ENCODE results near the gene ZBTB20. TPM values are rescaled to one million over a fixed set of nuclear protein-coding genes. Genes with fewer than 3 reads are reported as not detected.

ZBTB20 gene
- polyA plus RNA-seq, 3 donors, result 1.3 to 3.2 (median 2.0) TPM

DNA sequence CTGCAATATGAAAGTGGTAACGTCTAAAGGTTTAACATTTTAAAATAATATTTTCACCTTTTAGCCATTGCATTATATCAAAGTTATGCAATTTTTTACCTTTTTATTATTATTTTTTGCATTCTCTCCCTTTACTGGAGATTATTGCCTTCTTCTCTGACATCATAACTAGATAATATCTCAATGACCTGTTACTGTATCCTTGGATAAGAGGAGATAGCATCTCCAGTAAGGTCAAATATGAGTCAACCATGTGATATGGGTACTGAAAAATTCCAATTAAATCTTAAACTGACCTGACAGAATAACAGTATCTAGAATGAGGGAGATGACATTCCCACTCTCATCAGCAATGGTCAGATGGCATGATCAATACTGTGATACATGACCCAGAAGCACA is 108.3 kb downstream of the ZBTB20 start:
- no peak overlapping the region for H3K4me3 Mint-ChIP-seq
- peaks cover 0 to 2% of the 10 kb centered on the region in 2 donors for H3K36me3 Mint-ChIP-seq
- Histone ChIP-seq H4K20me1 (ENCODE audit: insufficient read depth, low read length) (peaks cover 5% of the 10 kb centered on the region), H3K27me3 (ENCODE audit: control insufficient read depth in 2 of 2, insufficient read depth in 2 of 2, low read length in 2 of 2) (no peaks in the 10 kb centered on the region), H3K4me3 (replicated peaks in 1 of 3; ENCODE audit: low read depth in 2 of 3, low read length in 3 of 3) (no peak overlapping the region), H3K9ac (ENCODE audit: insufficient read depth, low read length, poor library complexity, severe bottlenecking) (no peak overlapping the region), H3K9me3 (replicated peaks in 1 of 2; ENCODE audit: control insufficient read depth in 1 of 2, insufficient read depth in 1 of 2, low read length in 2 of 2) (no peaks in the 10 kb centered on the region), H2AFZ (ENCODE audit: insufficient read depth, low read depth, low read length, poor library complexity, severe bottlenecking) (no peak overlapping the region), H3K79me2 (ENCODE audit: insufficient read depth, low read length) (no peaks in the 10 kb centered on the region), H3K36me3 (replicated peaks in 1 of 2; ENCODE audit: control insufficient read depth in 1 of 2, insufficient read depth in 2 of 2, low read length in 2 of 2) (no peaks in the 10 kb centered on the region), H3K4me1 (ENCODE audit: control insufficient read depth in 1 of 2, insufficient read depth in 2 of 2, low read length in 2 of 2) (no peaks in the 10 kb centered on the region), H3K4me2 (replicated peaks; ENCODE audit: extremely low read depth, low read length, poor library complexity, severe bottlenecking) (no peak overlapping the region), H3K27ac (ENCODE audit: low read depth in 1 of 2, low read length in 2 of 2) (no peak overlapping the region)
- DNase-seq, result no peak
- TF ChIP-seq, protein P1, sequence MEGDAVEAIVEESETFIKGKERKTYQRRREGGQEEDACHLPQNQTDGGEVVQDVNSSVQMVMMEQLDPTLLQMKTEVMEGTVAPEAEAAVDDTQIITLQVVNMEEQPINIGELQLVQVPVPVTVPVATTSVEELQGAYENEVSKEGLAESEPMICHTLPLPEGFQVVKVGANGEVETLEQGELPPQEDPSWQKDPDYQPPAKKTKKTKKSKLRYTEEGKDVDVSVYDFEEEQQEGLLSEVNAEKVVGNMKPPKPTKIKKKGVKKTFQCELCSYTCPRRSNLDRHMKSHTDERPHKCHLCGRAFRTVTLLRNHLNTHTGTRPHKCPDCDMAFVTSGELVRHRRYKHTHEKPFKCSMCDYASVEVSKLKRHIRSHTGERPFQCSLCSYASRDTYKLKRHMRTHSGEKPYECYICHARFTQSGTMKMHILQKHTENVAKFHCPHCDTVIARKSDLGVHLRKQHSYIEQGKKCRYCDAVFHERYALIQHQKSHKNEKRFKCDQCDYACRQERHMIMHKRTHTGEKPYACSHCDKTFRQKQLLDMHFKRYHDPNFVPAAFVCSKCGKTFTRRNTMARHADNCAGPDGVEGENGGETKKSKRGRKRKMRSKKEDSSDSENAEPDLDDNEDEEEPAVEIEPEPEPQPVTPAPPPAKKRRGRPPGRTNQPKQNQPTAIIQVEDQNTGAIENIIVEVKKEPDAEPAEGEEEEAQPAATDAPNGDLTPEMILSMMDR (IDR thresholded peaks at IDR 0.05), result no peak
- peaks cover 0 to 4% (median 3%) of the 10 kb centered on the region in 7 donors for H3K9me3 Mint-ChIP-seq
- intact Hi-C loops (cut with micrococcal nuclease), result no loop called here
- no peaks in the 10 kb centered on the region for H3K27me3 Mint-ChIP-seq (ENCODE audit: low read depth in 3 of 3)
- WGBS (ENCODE audit: insufficient coverage), result no CpG with 5 or more reads among the region's 1 CpG
- no peaks in the 10 kb centered on the region for H3K4me1 Mint-ChIP-seq
- H3K27ac Mint-ChIP-seq, result no peak overlapping the region

DNA sequence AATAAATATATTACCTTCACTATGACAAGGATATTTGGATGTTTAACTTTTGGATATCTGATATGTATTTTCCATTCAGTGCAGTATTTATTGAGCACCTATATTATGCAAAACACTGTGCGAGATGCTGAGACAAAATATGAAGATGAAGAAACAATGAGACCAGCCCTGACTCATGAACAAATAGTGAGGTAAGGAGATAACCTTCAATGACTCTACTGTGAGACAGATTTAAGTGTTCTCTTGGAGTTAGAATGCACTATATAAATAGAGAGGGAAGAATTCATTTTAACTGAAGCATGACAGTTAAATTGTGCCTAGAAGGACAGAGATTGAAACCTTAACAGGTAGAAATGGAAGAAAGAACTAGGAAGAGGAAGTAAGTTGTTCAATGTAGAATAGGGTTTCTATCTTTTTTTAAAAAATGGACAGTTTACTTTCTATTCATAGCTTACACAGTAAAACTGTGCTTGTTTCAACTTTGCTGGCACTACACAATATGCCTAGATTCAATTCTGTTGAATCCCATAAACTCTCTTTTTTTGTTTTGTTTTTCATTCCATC is 124.2 kb downstream of the ZBTB20 start:
- H3K27me3 ChIP-seq (ENCODE audit: control insufficient read depth in 2 of 2, insufficient read depth in 2 of 2, low read length in 2 of 2), result no peaks in the 10 kb centered on the region
- intact Hi-C loops (cut with micrococcal nuclease), result no loop called here
- TF ChIP-seq, protein P1 (IDR thresholded peaks at IDR 0.05), result no peak
- Mint-ChIP-seq H3K4me3 (no peak overlapping the region), H3K9me3 (no peaks in the 10 kb centered on the region), H3K36me3 (peaks cover 2 to 5% of the 10 kb centered on the region in 2 donors), H3K4me1 (peaks cover 20% of the 10 kb centered on the region), H3K27me3 (ENCODE audit: low read depth in 3 of 3) (peaks cover 0 to 1% (median 0%) of the 10 kb centered on the region in 3 donors), H3K27ac (peak overlapping the region in 5 of 7 donors; percentile 73 to 88 (median 83))
- H3K36me3 ChIP-seq (replicated peaks in 1 of 2; ENCODE audit: control insufficient read depth in 1 of 2, insufficient read depth in 2 of 2, low read length in 2 of 2), result no peaks in the 10 kb centered on the region
- no peak overlapping the region for H3K4me2 ChIP-seq (replicated peaks; ENCODE audit: extremely low read depth, low read length, poor library complexity, severe bottlenecking)
- no peak overlapping the region for H2AFZ ChIP-seq (ENCODE audit: insufficient read depth, low read depth, low read length, poor library complexity, severe bottlenecking)
- H4K20me1 ChIP-seq (ENCODE audit: insufficient read depth, low read length), result no peaks in the 10 kb centered on the region
- no peaks in the 10 kb centered on the region for H3K9me3 ChIP-seq (replicated peaks in 1 of 2; ENCODE audit: control insufficient read depth in 1 of 2, insufficient read depth in 1 of 2, low read length in 2 of 2)
- no peak overlapping the region for H3K4me3 ChIP-seq (replicated peaks in 1 of 3; ENCODE audit: low read depth in 2 of 3, low read length in 3 of 3)
- no peak overlapping the region for H3K27ac ChIP-seq (ENCODE audit: low read depth in 1 of 2, low read length in 2 of 2)
- peaks cover 6 to 12% of the 10 kb centered on the region in 2 donors for H3K4me1 ChIP-seq (ENCODE audit: control insufficient read depth in 1 of 2, insufficient read depth in 2 of 2, low read length in 2 of 2)
- H3K9ac ChIP-seq (ENCODE audit: insufficient read depth, low read length, poor library complexity, severe bottlenecking), result no peak overlapping the region
- no peaks in the 10 kb centered on the region for H3K79me2 ChIP-seq (ENCODE audit: insufficient read depth, low read length)
- WGBS (ENCODE audit: insufficient coverage), result no CpG with 5 or more reads among the region's 1 CpG
- DNase-seq, result no peak

All from CD14-positive monocyte (primary cell).